Parathyroid adenoma (tissue), 2 donors: Measurements from ENCODE around the gene ABCA3.

Source experiments
- H2AFZ ChIP-seq: fragments of 300-600 bp; sonication (generic); one replicate; pipeline ENCODE4 v1.7.0; 2017; ENCODE audit warnings: antibody characterized with exemption, mild to moderate bottlenecking
- H3K27ac ChIP-seq: fragments of 300-600 bp; sonication (generic); one replicate; pipeline ENCODE4 v1.7.0; 2017
- H3K27me3 ChIP-seq: fragments of 300-600 bp; sonication (generic); one replicate; pipeline ENCODE4 v1.7.0; 2017; ENCODE audit warnings: low read length; ENCODE audit not compliant: control insufficient read depth, insufficient read depth
- H3K36me3 ChIP-seq: fragments of 300-600 bp; sonication (generic); one replicate; pipeline ENCODE4 v1.7.0; 2017; ENCODE audit warnings: low read length; ENCODE audit not compliant: control insufficient read depth, insufficient read depth
- H3K4me1 ChIP-seq: fragments of 300-600 bp; sonication (generic); one replicate; pipeline ENCODE4 v1.7.0; 2017; ENCODE audit warnings: control low read depth
- H3K4me2 ChIP-seq: fragments of 300-600 bp; sonication (generic); one replicate; pipeline ENCODE4 v1.7.0; 2017; ENCODE audit warnings: low read length
- H3K4me3 ChIP-seq: fragments of 300-600 bp; sonication (generic); one replicate; pipeline ENCODE4 v1.7.0; 2017; ENCODE audit warnings: low read depth, low read length
- H3K79me2 ChIP-seq: fragments of 300-600 bp; sonication (generic); one replicate; pipeline ENCODE4 v1.7.0; 2017; ENCODE audit warnings: control low read depth
- H3K9ac ChIP-seq: fragments of 300-600 bp; sonication (generic); one replicate; pipeline ENCODE4 v1.7.0; 2017; ENCODE audit warnings: mild to moderate bottlenecking
- H3K9me3 ChIP-seq: fragments of 300-600 bp; sonication (generic); one replicate; pipeline ENCODE4 v1.7.0; 2017; ENCODE audit warnings: low read length; ENCODE audit not compliant: control insufficient read depth
- TF ChIP-seq, protein P1 (sequence below): fragments of 300-600 bp; sonication (generic); IDR thresholded peaks from one replicate; pipeline ENCODE4 v1.7.0; 2017; ENCODE audit warnings: antibody characterized with exemption, mild to moderate bottlenecking
- donor health status: primary hyperparathyroidism.

The ABCA3 gene

DNA sequence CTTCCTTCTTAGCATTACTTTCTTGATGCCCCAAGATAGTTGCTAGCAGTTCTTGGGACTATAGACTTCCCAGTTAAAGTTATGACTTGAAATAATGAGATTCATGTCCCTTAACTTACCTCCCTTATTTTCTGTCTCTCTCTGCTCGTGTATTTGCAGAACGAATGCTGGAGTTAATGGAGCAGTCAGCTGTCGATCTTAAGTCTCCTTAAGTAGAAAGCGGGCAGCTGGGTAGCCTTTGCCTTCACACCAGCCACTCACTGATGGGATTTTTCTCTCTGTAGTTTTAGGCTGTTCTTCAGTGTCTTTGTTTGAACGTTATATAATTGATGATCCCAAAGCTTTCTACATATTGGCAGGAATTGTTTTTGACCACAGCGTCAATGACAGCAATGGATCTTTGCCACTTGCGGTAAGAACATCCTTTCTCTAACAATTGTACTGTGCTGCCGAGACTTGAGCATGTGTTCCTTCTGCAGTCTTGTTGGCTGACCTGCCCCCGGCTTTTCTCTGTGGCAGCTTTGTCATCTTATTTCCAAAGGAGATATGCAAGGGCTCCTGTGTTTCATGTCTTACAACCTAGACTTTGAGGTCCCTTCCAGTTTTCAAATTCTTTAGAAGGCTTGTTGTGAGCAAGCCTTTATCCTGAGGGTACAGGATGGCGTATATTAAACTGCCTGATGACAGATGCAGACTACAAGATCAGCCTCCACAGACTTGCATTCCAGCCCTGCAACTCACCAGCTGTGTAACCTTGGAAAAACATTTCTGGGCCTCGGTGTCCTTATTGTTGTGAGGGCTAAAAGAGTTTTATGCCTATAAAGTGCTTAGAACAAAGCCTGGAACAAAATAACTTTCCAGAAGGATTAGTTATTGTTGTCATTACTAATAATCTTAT lies 25.1 kb upstream of the ABCA3 start:
- H3K27me3 ChIP-seq, result no peaks in the 10 kb centered on the region
- no peaks in the 10 kb centered on the region for H3K9me3 ChIP-seq
- H2AFZ ChIP-seq, result peak overlapping the region; percentile 28
- H3K36me3 ChIP-seq, result no peaks in the 10 kb centered on the region
- no peak overlapping the region for H3K9ac ChIP-seq
- H3K4me1 ChIP-seq, result peaks cover 25% of the 10 kb centered on the region
- H3K4me2 ChIP-seq, result peak overlapping the region; percentile 32
- TF ChIP-seq, protein P1, sequence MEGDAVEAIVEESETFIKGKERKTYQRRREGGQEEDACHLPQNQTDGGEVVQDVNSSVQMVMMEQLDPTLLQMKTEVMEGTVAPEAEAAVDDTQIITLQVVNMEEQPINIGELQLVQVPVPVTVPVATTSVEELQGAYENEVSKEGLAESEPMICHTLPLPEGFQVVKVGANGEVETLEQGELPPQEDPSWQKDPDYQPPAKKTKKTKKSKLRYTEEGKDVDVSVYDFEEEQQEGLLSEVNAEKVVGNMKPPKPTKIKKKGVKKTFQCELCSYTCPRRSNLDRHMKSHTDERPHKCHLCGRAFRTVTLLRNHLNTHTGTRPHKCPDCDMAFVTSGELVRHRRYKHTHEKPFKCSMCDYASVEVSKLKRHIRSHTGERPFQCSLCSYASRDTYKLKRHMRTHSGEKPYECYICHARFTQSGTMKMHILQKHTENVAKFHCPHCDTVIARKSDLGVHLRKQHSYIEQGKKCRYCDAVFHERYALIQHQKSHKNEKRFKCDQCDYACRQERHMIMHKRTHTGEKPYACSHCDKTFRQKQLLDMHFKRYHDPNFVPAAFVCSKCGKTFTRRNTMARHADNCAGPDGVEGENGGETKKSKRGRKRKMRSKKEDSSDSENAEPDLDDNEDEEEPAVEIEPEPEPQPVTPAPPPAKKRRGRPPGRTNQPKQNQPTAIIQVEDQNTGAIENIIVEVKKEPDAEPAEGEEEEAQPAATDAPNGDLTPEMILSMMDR, result no peak
- peak overlapping the region; percentile 19 for H3K4me3 ChIP-seq
- H3K79me2 ChIP-seq, result no peaks in the 10 kb centered on the region
- peak overlapping the region; percentile 33 for H3K27ac ChIP-seq

DNA sequence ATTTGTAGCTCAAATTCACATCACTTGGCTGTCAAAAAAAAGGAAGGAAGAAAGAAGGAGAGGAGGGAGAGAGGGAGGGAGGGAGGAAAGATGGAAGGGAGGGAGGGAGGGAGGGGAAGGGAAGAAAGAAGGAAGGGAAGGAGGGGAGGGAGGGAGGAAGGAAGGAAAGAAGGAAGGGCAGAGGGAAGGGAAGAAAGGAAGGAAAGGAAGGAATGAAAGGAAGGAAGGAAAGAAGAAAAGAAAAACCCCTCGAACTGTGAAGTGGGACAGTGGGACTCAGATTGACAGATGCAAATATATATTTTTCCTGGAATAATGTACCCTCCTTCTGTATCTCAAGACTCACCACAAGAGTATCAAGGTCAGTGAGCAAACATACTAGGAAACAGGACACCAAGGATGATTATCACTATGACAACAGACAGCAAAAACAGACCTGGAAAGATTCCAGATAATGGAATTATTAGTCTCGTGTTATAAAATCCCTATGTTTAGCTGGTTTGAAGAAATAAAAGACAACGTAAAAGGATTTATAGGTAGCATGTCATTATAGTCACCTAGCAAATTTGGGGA lies 24.2 kb upstream of the ABCA3 start:
- H3K27me3 ChIP-seq, result no peaks in the 10 kb centered on the region
- H3K4me1 ChIP-seq, result peaks cover 25% of the 10 kb centered on the region
- no peaks in the 10 kb centered on the region for H3K36me3 ChIP-seq
- no peaks in the 10 kb centered on the region for H3K79me2 ChIP-seq
- H3K27ac ChIP-seq, result peak overlapping the region; percentile 39
- H3K4me2 ChIP-seq, result peak overlapping the region; percentile 32
- H3K4me3 ChIP-seq, result peak overlapping the region; percentile 19
- H3K9me3 ChIP-seq, result no peaks in the 10 kb centered on the region
- H3K9ac ChIP-seq, result no peak overlapping the region
- TF ChIP-seq, protein P1, result no peak
- peak overlapping the region; percentile 40 for H2AFZ ChIP-seq

DNA sequence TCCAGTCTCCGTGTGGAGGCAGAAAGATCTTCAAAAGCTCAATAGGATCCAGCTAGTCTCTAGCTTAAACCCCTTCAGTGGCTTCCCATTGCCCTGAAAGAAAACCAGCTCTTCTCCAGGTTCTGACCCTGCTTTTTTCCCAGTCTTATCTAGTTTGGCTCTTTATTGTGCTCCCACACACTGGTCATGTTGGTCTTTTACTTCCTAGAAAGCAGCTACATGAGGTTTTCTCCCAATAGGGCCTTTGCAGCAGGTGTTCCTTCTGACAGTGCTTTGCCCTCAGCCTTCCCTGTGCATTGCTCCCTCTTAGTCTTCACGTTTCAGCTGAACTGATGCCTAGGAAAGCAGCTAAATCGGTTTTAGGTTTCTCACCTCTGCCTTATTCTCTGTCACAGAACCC lies 21.7 kb upstream of the ABCA3 start:
- no peak overlapping the region for H3K4me3 ChIP-seq
- H3K4me1 ChIP-seq, result peaks cover 25% of the 10 kb centered on the region
- H2AFZ ChIP-seq, result peak overlapping the region; percentile 13
- H3K9me3 ChIP-seq, result no peaks in the 10 kb centered on the region
- TF ChIP-seq, protein P1, result no peak
- H3K36me3 ChIP-seq, result no peaks in the 10 kb centered on the region
- no peak overlapping the region for H3K27ac ChIP-seq
- no peak overlapping the region for H3K4me2 ChIP-seq
- no peaks in the 10 kb centered on the region for H3K79me2 ChIP-seq
- H3K9ac ChIP-seq, result no peak overlapping the region
- no peaks in the 10 kb centered on the region for H3K27me3 ChIP-seq

DNA sequence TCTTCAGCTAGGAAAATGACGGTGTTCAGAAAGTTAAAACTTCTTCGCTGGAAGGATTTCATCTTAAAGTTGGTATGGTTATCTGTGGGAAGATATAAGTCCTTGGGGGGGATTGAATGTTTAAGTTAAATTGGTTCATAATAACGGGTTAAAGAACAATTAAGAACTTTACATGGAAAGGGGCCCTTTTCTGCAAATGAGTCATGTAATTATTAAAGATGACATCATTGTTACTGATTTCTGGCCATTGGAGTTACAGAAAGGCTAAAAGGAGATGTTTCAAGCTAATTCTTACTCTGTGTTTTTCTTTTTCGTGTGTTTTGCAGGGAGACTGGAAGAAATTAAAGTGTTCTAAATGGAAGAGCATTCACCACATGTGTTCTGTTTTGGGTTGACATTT lies 20.6 kb upstream of the ABCA3 start:
- peaks cover 24% of the 10 kb centered on the region for H3K4me1 ChIP-seq
- no peak overlapping the region for H3K4me2 ChIP-seq
- no peaks in the 10 kb centered on the region for H3K36me3 ChIP-seq
- no peak overlapping the region for H2AFZ ChIP-seq
- H3K9me3 ChIP-seq, result no peaks in the 10 kb centered on the region
- H3K27ac ChIP-seq, result no peak overlapping the region
- H3K79me2 ChIP-seq, result no peaks in the 10 kb centered on the region
- H3K27me3 ChIP-seq, result no peaks in the 10 kb centered on the region
- no peak overlapping the region for H3K9ac ChIP-seq
- TF ChIP-seq, protein P1, result no peak
- no peak overlapping the region for H3K4me3 ChIP-seq
